GM12878 (cell line): ENCODE results near the gene COQ3. TPM values are rescaled to one million over a fixed set of nuclear protein-coding genes. Genes with fewer than 3 reads are reported as not detected.
A peak's percentile ranks its signal among the peaks of the same experiment; 100 is the strongest.

ENCODE experiments used
- ATAC-seq: fragments of 200-7000 bp; cut with Tn5 transposase; 3 replicates; pipeline ENCODE4 v1.9.1; 2020; ENCODE audit warnings: mild to moderate bottlenecking, moderate library complexity
- BruUV-seq: library from RNA; stranded (reverse); fragments of 400-500 nt; replicated peaks from 2 replicates; lab custom pipeline; 2021; lab: Mats Ljungman, UMichigan
- CTCF ChIA-PET: fragments of 300-600 bp; sonication (Branson Sonifier 250); formaldehyde crosslinking; extraction: SDS; loops from one replicate; lab custom pipeline; 2021; ENCODE audit warnings: inconsistent platforms; lab: Yijun Ruan, JAX
- POLR2A ChIA-PET: fragments of 350-600 bp; formaldehyde crosslinking; extraction: SDS; loops from one replicate; lab custom pipeline; 2021; ENCODE audit warnings: inconsistent platforms; lab: Charles Lee
- RAD21 ChIA-PET: fragments of 300-600 bp; sonication (Branson Sonifier 250); formaldehyde crosslinking; loops from one replicate; lab custom pipeline; 2023; ENCODE audit warnings: antibody characterized with exemption; ENCODE audit not compliant: unreplicated experiment; lab: Charles Lee
- SMC1A ChIA-PET: fragments of 300-600 bp; sonication (Branson Sonifier 250); formaldehyde crosslinking; loops from one replicate; lab custom pipeline; 2023; ENCODE audit not compliant: unreplicated experiment, uncharacterized antibody; lab: Charles Lee
- DNase-seq: peaks from one replicate; pipeline ENCODE4 v3.0.0-alpha.2; 2011; ENCODE audit warnings: low read depth, low spot score
- FAIRE-seq: peaks from 3 replicates; lab custom pipeline; 2011; peaks lifted over from hg19 to GRCh38; lab: Jason Lieb, UNC
- H2AFZ ChIP-seq: 2 replicates; pipeline ENCODE4 v1.6.0; 2011; ENCODE audit warnings: low read depth, low read length, control low read depth; ENCODE audit not compliant: control insufficient read depth
- H3K27ac ChIP-seq: 2 replicates; pipeline ENCODE4 v1.5.1; 2011; ENCODE audit warnings: control low read depth; ENCODE audit not compliant: control insufficient read depth, insufficient read depth
- H3K27me3 ChIP-seq, 2 experiments: replicated peaks in 1 of 2; 2 replicates each; pipeline versions ENCODE4 v1.6.0 to v1.6.1; 2011; ENCODE audit warnings: low read length in 1 of 2; ENCODE audit not compliant: control insufficient read depth in 2 of 2, insufficient read depth in 2 of 2
- H3K36me3 ChIP-seq, 2 experiments: 2 replicates each; pipeline ENCODE4 v1.5.1; 2011; ENCODE audit warnings: low read length in 1 of 2; ENCODE audit not compliant: control insufficient read depth in 2 of 2, insufficient read depth in 2 of 2
- H3K4me1 ChIP-seq: 2 replicates; pipeline ENCODE4 v1.6.1; 2011; ENCODE audit warnings: mild to moderate bottlenecking, low read length, moderate library complexity, mixed read lengths; ENCODE audit not compliant: control insufficient read depth, insufficient read depth
- H3K4me2 ChIP-seq: 2 replicates; pipeline ENCODE4 v1.6.0; 2011; ENCODE audit warnings: control low read depth; ENCODE audit not compliant: control insufficient read depth, insufficient read depth
- H3K4me3 ChIP-seq: fragments of 200-600 bp; sonication (generic); 2 replicates; pipeline ENCODE4 v1.5.1; 2016
- H3K79me2 ChIP-seq: 2 replicates; pipeline ENCODE4 v1.6.0; 2011; ENCODE audit warnings: low read length; ENCODE audit not compliant: control insufficient read depth, insufficient read depth
- H3K9ac ChIP-seq: 2 replicates; pipeline ENCODE4 v1.8.0; 2011; ENCODE audit warnings: low read length, control low read depth, mixed read lengths; ENCODE audit not compliant: control insufficient read depth, insufficient read depth
- H3K9me3 ChIP-seq: replicated peaks from 3 replicates; pipeline ENCODE4 v1.5.1; 2011; ENCODE audit warnings: mild to moderate bottlenecking, low read length; ENCODE audit not compliant: control insufficient read depth, insufficient read depth
- H4K20me1 ChIP-seq: 2 replicates; pipeline ENCODE4 v1.6.0; 2011; ENCODE audit not compliant: control insufficient read depth, insufficient read depth
- BRCA1 ChIP-seq: IDR thresholded peaks from 2 replicates; pipeline ENCODE4 v1.6.1; 2011; ENCODE audit warnings: low read depth, low read length, improper control_type of control experiment
- CEBPB ChIP-seq, 2 experiments: fragments of 150-350 bp in 1 of 2; IDR thresholded peaks; 2 replicates each; pipeline ENCODE4 v1.6.1; 2012 to 2014; ENCODE audit warnings: low read depth in 2 of 2, low read length in 2 of 2, borderline replicate concordance in 1 of 2, inconsistent platforms in 1 of 2
- ETV6 ChIP-seq, 2 experiments: fragments of 450-650 bp in 1 of 2; IDR thresholded peaks in 1 of 2; conservative IDR thresholded peaks in 1 of 2; 2 replicates each; pipeline ENCODE4 v1.6.1; 2014; ENCODE audit warnings: antibody characterized with exemption in 1 of 2, borderline replicate concordance in 1 of 2, low read depth in 1 of 2, mild to moderate bottlenecking in 1 of 2, moderate library complexity in 1 of 2
- KDM1A ChIP-seq: fragments of 200-600 bp; sonication (generic); IDR thresholded peaks from 2 replicates; pipeline ENCODE4 v1.6.1; 2016; ENCODE audit warnings: borderline replicate concordance
- MEF2A ChIP-seq: IDR thresholded peaks from 2 replicates; pipeline ENCODE4 v1.6.1; 2011; ENCODE audit warnings: low read depth, mild to moderate bottlenecking, low read length, moderate library complexity; ENCODE audit not compliant: insufficient read depth
- MTA3 ChIP-seq: IDR thresholded peaks from 2 replicates; pipeline ENCODE4 v1.6.1; 2012; ENCODE audit warnings: low read length, inconsistent platforms, borderline replicate concordance
- PAX5 ChIP-seq: IDR thresholded peaks from 2 replicates; pipeline ENCODE4 v1.6.1; 2011; ENCODE audit warnings: low read depth, low read length, borderline replicate concordance
- POLR2AphosphoS2 ChIP-seq: IDR thresholded peaks from 2 replicates; pipeline ENCODE4 v1.6.1; 2011; ENCODE audit warnings: low read depth, mild to moderate bottlenecking, low read length, improper control_type of control experiment, moderate library complexity
- STAT3 ChIP-seq: IDR thresholded peaks from 2 replicates; pipeline ENCODE4 v1.6.1; 2011; ENCODE audit warnings: low read depth, low read length, improper control_type of control experiment
- ZBED1 ChIP-seq: IDR thresholded peaks from 2 replicates; pipeline ENCODE4 v1.6.1; 2016; ENCODE audit warnings: borderline replicate concordance
- ZNF207 ChIP-seq: fragments of 450-650 bp; IDR thresholded peaks from 2 replicates; pipeline ENCODE4 v1.6.1; 2014; ENCODE audit warnings: antibody characterized with exemption, mild to moderate bottlenecking, borderline replicate concordance
- WGBS: methylation state at CpG from one replicate; pipeline ENCODE4 v1.1.6; 2016; ENCODE audit warnings: low lambda C conversion rate; ENCODE audit not compliant: insufficient replicate concordance, insufficient coverage; ENCODE audit errors: missing lambda C conversion rate; 5-methylcytosine and 5-hydroxymethylcytosine counted together
- in situ Hi-C: fragments of 300-500 bp; cut with MboI; formaldehyde crosslinking; loops from 9 replicates; pipeline ENCODE4 v1.14.3; 2018; ENCODE audit warnings: mixed read lengths
- intact Hi-C: fragments of 100-400 bp; cut with micrococcal nuclease; formaldehyde crosslinking; loops from one replicate; pipeline ENCODE4 v1.14.2; 2022; ENCODE audit not compliant: unreplicated experiment
- polyA plus RNA-seq, 11 experiments: library from polyadenylated mRNA; depleted of rRNA in 4 of 11; unstranded in 6 of 11; stranded (reverse) in 5 of 11; fragments of >200 nt; fragmentation: Nextera tagmentation in 4 of 11; fragmentation: Illumina TruSeq in 1 of 11; extraction: Ambion mirVana in 4 of 11; extraction: Trizol in 1 of 11; gene quantifications; 1 replicate in 1 of 11; 2 replicates in 10 of 11; pipeline versions ENCODE4 v1.2.1 to v1.2.3, GENCODE V29; 2011 to 2016; ENCODE audit warnings: inconsistent platforms in 2 of 11, missing spikeins in 2 of 11, low read depth in 1 of 11
- total RNA-seq, 4 experiments: library from RNA; depleted of rRNA in 3 of 4; stranded (reverse); fragments of >200 nt in 3 of 4; fragmentation: Illumina TruSeq in 1 of 4; extraction: Trizol in 1 of 4; gene quantifications; 2 replicates each; pipeline versions ENCODE4 v1.2.1 to v1.2.3, GENCODE V29; 2013 to 2021
- TF ChIP-seq, protein P1 (sequence below): IDR thresholded peaks from 2 replicates; pipeline ENCODE4 v1.6.1; 2012; ENCODE audit warnings: improper control_type of control experiment, low read depth, low read length; ENCODE audit not compliant: insufficient replicate concordance

The COQ3 gene
- total and polyA plus RNA-seq, 10 of the 15 experiments (the other 5 are each of a cell fraction or from before 2014, with no cell fraction given), result 9.3 to 50.6 (median 16.0) TPM

DNA sequence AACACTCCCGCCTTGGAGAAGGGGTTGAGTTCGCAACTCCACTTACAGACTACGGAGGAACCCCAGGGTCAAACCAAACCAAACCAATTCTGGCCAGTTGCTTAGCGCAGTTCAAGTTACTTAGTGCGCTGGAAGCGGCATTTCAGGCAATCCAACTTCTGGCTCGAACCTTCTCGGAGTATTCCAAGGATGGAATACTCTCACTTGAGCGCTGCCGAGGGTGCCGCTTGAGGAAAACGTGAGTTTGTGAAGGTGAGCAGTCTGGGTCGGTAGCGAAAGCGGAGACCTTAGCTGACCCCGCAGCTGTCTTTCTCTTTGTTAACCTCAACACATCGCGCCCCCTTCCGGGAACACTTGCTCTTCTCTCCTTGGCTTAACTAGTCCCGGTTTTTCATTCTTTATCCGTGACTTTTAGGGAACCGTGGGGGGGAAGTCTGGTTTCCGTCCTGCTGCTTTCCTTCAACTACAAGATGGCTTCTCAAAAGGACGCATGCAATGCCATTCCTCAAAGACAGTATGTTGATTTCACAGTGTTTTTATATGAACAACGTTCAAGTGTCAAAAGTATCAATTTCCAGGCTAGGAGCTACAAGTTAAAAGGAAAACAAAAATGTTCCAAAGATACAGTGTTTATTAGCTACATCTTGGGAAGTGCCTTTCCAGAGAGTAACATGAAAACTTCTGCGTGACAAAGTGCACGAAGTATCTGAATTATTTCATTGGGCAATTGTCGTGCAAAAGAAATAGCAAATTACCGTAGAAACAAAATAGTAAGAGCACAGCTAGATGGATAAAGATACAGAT is 31.9 kb upstream of the COQ3 start:
- H3K27me3 ChIP-seq, result no peaks in the 10 kb centered on the region
- H3K27ac ChIP-seq, result peak overlapping the region; percentile 95
- H2AFZ ChIP-seq, result peak overlapping the region; percentile 92
- no peaks in the 10 kb centered on the region for H3K9me3 ChIP-seq
- SMC1A ChIA-PET, result interaction anchor here (1.0 to 3.1 kb wide), 12 partner anchors 8 to 109 kb away, joined by 3 to 46 read pairs (median 6); partner anchors contain the start of gene COQ3
- under 1% methylated on average over 25 of the region's 29 CpGs for WGBS
- H3K4me1 ChIP-seq, result peaks cover 15% of the 10 kb centered on the region
- peak overlapping the region; percentile 48 for H3K4me2 ChIP-seq
- DNase-seq (no peak), ATAC-seq (peak; percentile 57), FAIRE-seq (peak; percentile 83)
- peaks cover 0 to 7% of the 10 kb centered on the region in 2 experiments; a peak in 1 of 4 replicates for H3K36me3 ChIP-seq
- POLR2A ChIA-PET, result interaction anchor here (0.6 to 2.0 kb wide), 10 partner anchors 14 to 143 kb away, joined by 3 to 6 read pairs (median 4); partner anchors contain the start of genes CCNC and COQ3
- peaks cover 59% of the 10 kb centered on the region for H3K79me2 ChIP-seq
- RAD21 ChIA-PET, result interaction anchor here (0.7 to 3.2 kb wide), 9 partner anchors 9 to 320 kb away, joined by 3 to 36 read pairs (median 4); partner anchors contain the start of gene COQ3
- BruUV-seq, result TSS peak; percentile 70
- intact Hi-C loops (loop anchor here (1.0 to 2.0 kb wide), 3 partner anchors 95 to 143 kb away; partner anchors contain the start of gene CCNC), in situ Hi-C loops (no loop called here)
- no peaks in the 10 kb centered on the region for H4K20me1 ChIP-seq
- peak overlapping the region; percentile 94 for H3K4me3 ChIP-seq
- CTCF ChIA-PET, result interaction anchor here (0.7 to 5.1 kb wide), 17 partner anchors 8 to 320 kb away, joined by 3 to 61 read pairs (median 5); partner anchors contain the start of gene COQ3
- H3K9ac ChIP-seq, result peak overlapping the region; percentile 94
- no peak for TF ChIP-seq KDM1A
- TF ChIP-seq ETV6 (conservative IDR thresholded peaks at IDR 0.05 in 1 of 2, IDR thresholded peaks at IDR 0.05 in 1 of 2; ENCODE audit: borderline replicate concordance in 1 of 2, low read depth in 1 of 2), result no peak
- TF ChIP-seq PAX5, result no peak
- TF ChIP-seq CEBPB (IDR thresholded peaks at IDR 0.05; ENCODE audit: borderline replicate concordance in 1 of 2, low read depth in 2 of 2, low read length in 2 of 2), result no peak
- no peak for TF ChIP-seq POLR2AphosphoS2
- TF ChIP-seq MEF2A, result no peak
- no peak for TF ChIP-seq BRCA1
- TF ChIP-seq ZNF207, result no peak
- TF ChIP-seq STAT3, result 0 out of 2 replicates have a peak, but pooled peaks have one; percentile 6
- TF ChIP-seq, protein P1, sequence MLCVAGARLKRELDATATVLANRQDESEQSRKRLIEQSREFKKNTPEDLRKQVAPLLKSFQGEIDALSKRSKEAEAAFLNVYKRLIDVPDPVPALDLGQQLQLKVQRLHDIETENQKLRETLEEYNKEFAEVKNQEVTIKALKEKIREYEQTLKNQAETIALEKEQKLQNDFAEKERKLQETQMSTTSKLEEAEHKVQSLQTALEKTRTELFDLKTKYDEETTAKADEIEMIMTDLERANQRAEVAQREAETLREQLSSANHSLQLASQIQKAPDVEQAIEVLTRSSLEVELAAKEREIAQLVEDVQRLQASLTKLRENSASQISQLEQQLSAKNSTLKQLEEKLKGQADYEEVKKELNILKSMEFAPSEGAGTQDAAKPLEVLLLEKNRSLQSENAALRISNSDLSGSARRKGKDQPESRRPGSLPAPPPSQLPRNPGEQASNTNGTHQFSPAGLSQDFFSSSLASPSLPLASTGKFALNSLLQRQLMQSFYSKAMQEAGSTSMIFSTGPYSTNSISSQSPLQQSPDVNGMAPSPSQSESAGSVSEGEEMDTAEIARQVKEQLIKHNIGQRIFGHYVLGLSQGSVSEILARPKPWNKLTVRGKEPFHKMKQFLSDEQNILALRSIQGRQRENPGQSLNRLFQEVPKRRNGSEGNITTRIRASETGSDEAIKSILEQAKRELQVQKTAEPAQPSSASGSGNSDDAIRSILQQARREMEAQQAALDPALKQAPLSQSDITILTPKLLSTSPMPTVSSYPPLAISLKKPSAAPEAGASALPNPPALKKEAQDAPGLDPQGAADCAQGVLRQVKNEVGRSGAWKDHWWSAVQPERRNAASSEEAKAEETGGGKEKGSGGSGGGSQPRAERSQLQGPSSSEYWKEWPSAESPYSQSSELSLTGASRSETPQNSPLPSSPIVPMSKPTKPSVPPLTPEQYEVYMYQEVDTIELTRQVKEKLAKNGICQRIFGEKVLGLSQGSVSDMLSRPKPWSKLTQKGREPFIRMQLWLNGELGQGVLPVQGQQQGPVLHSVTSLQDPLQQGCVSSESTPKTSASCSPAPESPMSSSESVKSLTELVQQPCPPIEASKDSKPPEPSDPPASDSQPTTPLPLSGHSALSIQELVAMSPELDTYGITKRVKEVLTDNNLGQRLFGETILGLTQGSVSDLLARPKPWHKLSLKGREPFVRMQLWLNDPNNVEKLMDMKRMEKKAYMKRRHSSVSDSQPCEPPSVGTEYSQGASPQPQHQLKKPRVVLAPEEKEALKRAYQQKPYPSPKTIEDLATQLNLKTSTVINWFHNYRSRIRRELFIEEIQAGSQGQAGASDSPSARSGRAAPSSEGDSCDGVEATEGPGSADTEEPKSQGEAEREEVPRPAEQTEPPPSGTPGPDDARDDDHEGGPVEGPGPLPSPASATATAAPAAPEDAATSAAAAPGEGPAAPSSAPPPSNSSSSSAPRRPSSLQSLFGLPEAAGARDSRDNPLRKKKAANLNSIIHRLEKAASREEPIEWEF, result no peak
- TF ChIP-seq ZBED1, result no peak
- TF ChIP-seq MTA3, result no peak
